Body of pancreas (tissue), 4 donors: ENCODE measurements around the gene SPPL2A. TPM values are rescaled to one million over a fixed set of nuclear protein-coding genes. Genes with fewer than 3 reads are reported as not detected.

ENCODE experiments used
- ATAC-seq: fragments of 150-250 bp; one replicate; pipeline ENCODE4 v1.9.1; 2016
- DNase-seq, 4 donors: peaks; one replicate each; pipeline ENCODE4 v3.0.0-alpha.2; 2019
- H3K27ac ChIP-seq, 4 donors: fragments of 200-600 bp; sonication (generic); 1 replicate in 3 of 4; 2 replicates in 1 of 4; pipeline versions ENCODE4 v1.5.1 to v1.6.1; 2016 to 2019; ENCODE audit warnings: mild to moderate bottlenecking in 1 of 4, mixed read lengths in 1 of 4, moderate library complexity in 1 of 4
- H3K27me3 ChIP-seq, 2 donors: fragments of 200-600 bp; sonication (generic); one replicate each; pipeline ENCODE4 v1.6.0; 2016; ENCODE audit warnings: mild to moderate bottlenecking in 1 of 2
- H3K36me3 ChIP-seq, 2 donors: fragments of 200-600 bp; sonication (generic); replicated peaks in 1 of 2; 2 replicates each; pipeline ENCODE4 v1.5.1; 2016; ENCODE audit warnings: low read depth in 2 of 2; ENCODE audit not compliant: insufficient read depth in 1 of 2
- H3K4me1 ChIP-seq: fragments of 200-600 bp; sonication (generic); one replicate; pipeline ENCODE4 v1.6.0; 2016
- H3K4me3 ChIP-seq, 2 donors: fragments of 200-600 bp; sonication (generic); 1 replicate in 1 of 2; 2 replicates in 1 of 2; pipeline ENCODE4 v1.5.1; 2016 to 2019
- H3K9me3 ChIP-seq, 3 donors: fragments of 200-600 bp; sonication (generic); 1 replicate in 2 of 3; 2 replicates in 1 of 3; pipeline ENCODE4 v1.5.1; 2016
- POLR2A ChIP-seq, 3 donors: fragments of 450-650 bp; IDR thresholded peaks; one replicate each; pipeline ENCODE4 v1.6.1; 2016; ENCODE audit warnings: antibody characterized with exemption in 3 of 3, mild to moderate bottlenecking in 2 of 3
- WGBS, 2 donors: methylation state at CpG; one replicate each; pipeline ENCODE4 v1.1.5; 2017; 5-methylcytosine and 5-hydroxymethylcytosine counted together
- intact Hi-C: fragments of 100-400 bp; cut with DNase I; formaldehyde crosslinking; loops from one replicate; pipeline ENCODE4 v1.15.1; 2023
- total RNA-seq, 2 donors: library from RNA; depleted of rRNA; stranded (reverse); fragments of >200 nt; gene quantifications; one replicate each; pipeline ENCODE4 v1.1.0, GENCODE V29; 2016
- TF ChIP-seq, protein P1 (sequence below), 7 experiments: fragments of 450-650 bp in 4 of 7; fragments of 200-600 bp in 3 of 7; sonication (generic) in 3 of 7; IDR thresholded peaks; one replicate each; pipeline ENCODE4 v1.5.1; 2016 to 2019; ENCODE audit warnings: antibody characterized with exemption in 7 of 7

SPPL2A gene
- total RNA-seq, 2 donors from 2014 or later = 83.8 to 105 TPM

DNA sequence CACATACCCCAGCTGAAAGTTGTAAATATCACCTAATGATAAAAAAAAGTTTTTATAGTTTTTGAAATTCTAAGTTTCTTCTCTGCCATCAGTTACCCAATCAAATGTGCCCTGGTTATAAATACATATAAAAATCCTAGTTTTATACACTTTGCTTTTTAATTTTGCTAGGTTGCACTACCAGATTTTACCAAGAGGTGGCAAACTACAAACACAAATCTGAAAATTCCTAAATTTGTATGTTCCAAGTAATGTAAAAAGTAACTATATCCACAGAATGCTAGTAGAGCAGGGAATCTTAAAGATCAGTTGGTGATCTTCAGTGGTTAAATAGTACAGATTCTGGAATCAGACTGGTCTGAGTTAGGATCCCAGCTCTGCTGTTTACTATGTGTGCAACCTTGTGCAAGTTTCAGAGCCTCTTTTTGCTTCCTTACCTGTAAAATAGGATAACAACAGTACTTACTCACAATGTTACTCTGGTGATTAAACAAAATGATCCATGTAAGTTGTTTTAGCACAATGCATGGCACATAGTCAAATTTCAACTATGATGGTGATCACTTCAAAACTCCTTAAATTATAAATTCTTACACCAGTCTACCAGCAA is 89.9 kb downstream of the SPPL2A start:
- no peak for DNase-seq
- Histone ChIP-seq H3K27me3 (no peaks in the 10 kb centered on the region), H3K27ac (no peak overlapping the region), H3K9me3 (no peaks in the 10 kb centered on the region), H3K4me1 (peaks cover 12% of the 10 kb centered on the region), H3K36me3 (no peaks in the 10 kb centered on the region), H3K4me3 (no peak overlapping the region)
- intact Hi-C loops = loop anchor here (5.0 kb wide), 1 partner anchor 207 kb away; no protein-coding TSS in a partner anchor
- ATAC-seq = no peak
- TF ChIP-seq POLR2A (IDR thresholded peaks at IDR 0.05) = no peak
- TF ChIP-seq, protein P1, sequence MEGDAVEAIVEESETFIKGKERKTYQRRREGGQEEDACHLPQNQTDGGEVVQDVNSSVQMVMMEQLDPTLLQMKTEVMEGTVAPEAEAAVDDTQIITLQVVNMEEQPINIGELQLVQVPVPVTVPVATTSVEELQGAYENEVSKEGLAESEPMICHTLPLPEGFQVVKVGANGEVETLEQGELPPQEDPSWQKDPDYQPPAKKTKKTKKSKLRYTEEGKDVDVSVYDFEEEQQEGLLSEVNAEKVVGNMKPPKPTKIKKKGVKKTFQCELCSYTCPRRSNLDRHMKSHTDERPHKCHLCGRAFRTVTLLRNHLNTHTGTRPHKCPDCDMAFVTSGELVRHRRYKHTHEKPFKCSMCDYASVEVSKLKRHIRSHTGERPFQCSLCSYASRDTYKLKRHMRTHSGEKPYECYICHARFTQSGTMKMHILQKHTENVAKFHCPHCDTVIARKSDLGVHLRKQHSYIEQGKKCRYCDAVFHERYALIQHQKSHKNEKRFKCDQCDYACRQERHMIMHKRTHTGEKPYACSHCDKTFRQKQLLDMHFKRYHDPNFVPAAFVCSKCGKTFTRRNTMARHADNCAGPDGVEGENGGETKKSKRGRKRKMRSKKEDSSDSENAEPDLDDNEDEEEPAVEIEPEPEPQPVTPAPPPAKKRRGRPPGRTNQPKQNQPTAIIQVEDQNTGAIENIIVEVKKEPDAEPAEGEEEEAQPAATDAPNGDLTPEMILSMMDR (IDR thresholded peaks at IDR 0.05) = peak; percentile 56 to 93 (median 72)

DNA sequence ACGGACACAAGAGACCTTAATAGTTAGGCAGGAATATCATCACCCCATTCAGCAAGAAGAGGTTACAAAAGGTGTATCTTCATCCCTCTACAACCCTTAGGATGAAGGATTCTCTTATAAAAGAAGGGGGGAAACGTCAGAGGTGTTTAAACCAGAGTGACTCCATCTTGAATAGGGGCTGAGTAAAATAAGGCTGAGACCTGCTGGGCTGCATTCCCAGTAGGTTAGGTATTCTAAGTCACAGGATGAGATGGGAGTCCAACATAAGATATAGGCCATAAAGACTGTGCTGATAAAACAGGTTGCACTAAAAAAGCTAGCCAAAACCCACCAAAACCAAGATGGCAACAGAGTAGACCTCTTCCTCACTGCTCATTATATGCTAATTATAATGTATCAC is 95.4 kb downstream of the SPPL2A start:
- no peak overlapping the region for H3K27ac ChIP-seq
- intact Hi-C loops = no loop called here
- H3K27me3 ChIP-seq = no peaks in the 10 kb centered on the region
- no peaks in the 10 kb centered on the region for H3K9me3 ChIP-seq
- H3K4me1 ChIP-seq = peaks cover 20% of the 10 kb centered on the region
- no peak overlapping the region for H3K4me3 ChIP-seq
- no peaks in the 10 kb centered on the region for H3K36me3 ChIP-seq
- 46 to 63% methylated on average over 2 of the region's 2 CpGs for WGBS, 2 donors
- TF ChIP-seq POLR2A (IDR thresholded peaks at IDR 0.05) = no peak
- TF ChIP-seq, protein P1 (IDR thresholded peaks at IDR 0.05) = no peak
- DNase-seq = no peak
- ATAC-seq = no peak

DNA sequence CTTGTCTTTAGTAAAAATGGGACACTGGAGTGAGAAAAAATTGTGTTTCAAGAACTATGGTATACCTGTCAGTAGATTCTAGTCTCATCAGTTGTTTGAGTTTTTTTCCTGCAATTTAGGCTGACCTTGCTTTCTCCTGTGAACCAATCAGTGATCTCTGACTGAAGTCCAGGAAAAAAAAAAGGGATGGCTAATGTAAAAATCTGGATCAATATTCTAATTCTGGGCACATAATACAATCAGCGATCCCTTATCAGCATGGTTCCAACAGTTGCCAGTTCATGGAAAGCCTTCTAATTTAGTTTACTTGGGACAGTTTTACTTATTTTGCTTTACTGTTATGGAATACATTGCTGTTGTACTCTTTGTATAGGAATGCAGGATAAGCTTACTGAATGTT is 95.9 kb downstream of the SPPL2A start:
- DNase-seq = no peak
- intact Hi-C loops = no loop called here
- Histone ChIP-seq H3K27ac (no peak overlapping the region), H3K9me3 (no peaks in the 10 kb centered on the region), H3K36me3 (no peaks in the 10 kb centered on the region), H3K27me3 (no peaks in the 10 kb centered on the region), H3K4me3 (no peak overlapping the region), H3K4me1 (peaks cover 20% of the 10 kb centered on the region)
- TF ChIP-seq, protein P1 (IDR thresholded peaks at IDR 0.05) = no peak
- no peak for TF ChIP-seq POLR2A (IDR thresholded peaks at IDR 0.05)
- no peak for ATAC-seq
- WGBS, 2 donors = 15 to 23% methylated on average over 1 of the region's 1 CpG

GRCh38 chr15:50665938-50666337 is 99.6 kb downstream of the SPPL2A start:
- ATAC-seq (no peak), DNase-seq (no peak)
- TF ChIP-seq POLR2A (IDR thresholded peaks at IDR 0.05) = no peak
- TF ChIP-seq, protein P1 (IDR thresholded peaks at IDR 0.05) = no peak
- Histone ChIP-seq H3K27ac (no peak overlapping the region), H3K27me3 (no peaks in the 10 kb centered on the region), H3K36me3 (no peaks in the 10 kb centered on the region), H3K4me3 (no peak overlapping the region), H3K4me1 (peaks cover 19% of the 10 kb centered on the region), H3K9me3 (no peaks in the 10 kb centered on the region)
- 88 to 90% methylated on average over 5 of the region's 5 CpGs for WGBS, 2 donors
- intact Hi-C loops = no loop called here

- Histone ChIP-seq H3K36me3 (peaks cover 4% of the 10 kb centered on the region in 2 donors), H3K9me3 (no peaks in the 10 kb centered on the region), H3K4me1 (no peaks in the 10 kb centered on the region), H3K27me3 (no peaks in the 10 kb centered on the region), H3K4me3 (no peak overlapping the region), H3K27ac (no peak overlapping the region)
- TF ChIP-seq POLR2A (IDR thresholded peaks at IDR 0.05) = no peak
- TF ChIP-seq, protein P1 (IDR thresholded peaks at IDR 0.05) = no peak
- WGBS, 2 donors = 89 to 95% methylated on average over 4 of the region's 4 CpGs
- ATAC-seq = no peak
- no peak for DNase-seq
- intact Hi-C loops = no loop called here
Observed at GRCh38 chr15:50655555-50655954, 110.0 kb downstream of the SPPL2A start.
